Left lung (tissue), 10 donors: ENCODE measurements around the gene SIPA1L3. TPM values are rescaled to one million over a fixed set of nuclear protein-coding genes. Genes with fewer than 3 reads are reported as not detected.
"Not testable (repeated sequence)": the region's sequence is repeated elsewhere in the genome, so short reads cannot be mapped to it uniquely, and the experiment has no call there.

Experiments used
- ATAC-seq: fragments of 200-7000 bp; cut with Tn5 transposase; one replicate; pipeline ENCODE4 v1.9.1; 2020; ENCODE audit warnings: moderate library complexity
- DNase-seq, 4 donors: peaks; one replicate each; pipeline ENCODE4 v3.0.0-alpha.2; 2013 to 2020
- H3K27ac ChIP-seq, 2 donors: fragments of 200-600 bp; sonication (generic) in 1 of 2; one replicate each; pipeline versions ENCODE4 v1.5.0 to v1.8.0; 2020 to 2021
- H3K27me3 ChIP-seq, 2 donors: fragments of 200-600 bp; sonication (generic) in 1 of 2; one replicate each; pipeline versions ENCODE4 v1.5.0 to v1.8.0; 2020 to 2021
- H3K36me3 ChIP-seq, 2 donors: fragments of 200-600 bp; sonication (generic) in 1 of 2; one replicate each; pipeline versions ENCODE4 v1.5.0 to v1.8.0; 2020 to 2021
- H3K4me1 ChIP-seq, 2 donors: fragments of 200-600 bp; one replicate each; pipeline ENCODE4 v1.8.0; 2021
- H3K4me3 ChIP-seq, 2 donors: fragments of 200-600 bp; sonication (generic) in 1 of 2; one replicate each; pipeline versions ENCODE4 v1.5.0 to v1.8.0; 2020 to 2021; ENCODE audit warnings: mild to moderate bottlenecking in 1 of 2
- H3K9me3 ChIP-seq, 2 donors: fragments of 200-600 bp; sonication (generic) in 1 of 2; one replicate each; pipeline versions ENCODE4 v1.5.0 to v1.8.0; 2020 to 2021
- CTCF ChIP-seq, 2 donors: fragments of 200-600 bp; sonication (generic) in 1 of 2; IDR thresholded peaks; one replicate each; pipeline versions ENCODE4 v1.5.0 to v1.8.0; 2021; ENCODE audit warnings: antibody characterized with exemption in 2 of 2
- intact Hi-C, 2 donors: fragments of 100-400 bp; cut with DNase I; formaldehyde crosslinking; loops; one replicate each; pipeline versions ENCODE4 v1.11.2 to v1.14.2; 2022
- polyA plus RNA-seq, 6 donors: library from polyadenylated mRNA; unstranded; fragments of 120-200 nt; gene quantifications; one replicate each; pipeline ENCODE4 v1.2.1, GENCODE V29; 2013; ENCODE audit not compliant: insufficient read length in 6 of 6
- total RNA-seq, 2 donors: library from RNA; stranded (reverse); fragmentation: NEBNext Ultra II Directional; extraction: Animal tissue kit (Norgen Biotek cat#: 25700); gene quantifications; one replicate each; pipeline ENCODE4 v1.2.1, GENCODE V29; 2021
- donor health status: DM: no; HTN: yes; CAD: no.
- donor health status: DM: no; HTN: no; CAD: no.

The SIPA1L3 gene
- total and polyA plus RNA-seq, 8 donors, result 22.7 to 59.0 (median 27.4) TPM

- ATAC-seq, result peak; percentile 56
- no peak for TF ChIP-seq CTCF (IDR thresholded peaks at IDR 0.05)
- Histone ChIP-seq H3K4me3 (no peak overlapping the region), H3K36me3 (no peaks in the 10 kb centered on the region), H3K9me3 (no peaks in the 10 kb centered on the region), H3K27me3 (no peaks in the 10 kb centered on the region), H3K27ac (no peak overlapping the region), H3K4me1 (peaks cover 0 to 6% of the 10 kb centered on the region in 2 donors)
- DNase-seq, result no peak
- intact Hi-C loops, result no loop called here
Measured at GRCh38 chr19:38070573-38070972, 163.6 kb downstream of the SIPA1L3 start.

GRCh38 chr19:38071054-38071453 lies 164.0 kb downstream of the SIPA1L3 start:
- H3K4me3 ChIP-seq, H3K27me3 ChIP-seq, H3K4me1 ChIP-seq, ATAC-seq, H3K27ac ChIP-seq, DNase-seq, intact Hi-C loops, H3K9me3 ChIP-seq, H3K36me3 ChIP-seq: not testable (repeated sequence)

- ATAC-seq (no peak), DNase-seq (no peak)
- intact Hi-C loops, result no loop called here
- H3K36me3 ChIP-seq, result no peaks in the 10 kb centered on the region
- H3K27ac ChIP-seq, result no peak overlapping the region
- no peak overlapping the region for H3K4me3 ChIP-seq
- no peaks in the 10 kb centered on the region for H3K27me3 ChIP-seq
- no peak for TF ChIP-seq CTCF (IDR thresholded peaks at IDR 0.05)
- H3K9me3 ChIP-seq, result no peaks in the 10 kb centered on the region
- peaks cover 0 to 6% of the 10 kb centered on the region in 2 donors for H3K4me1 ChIP-seq
Measured at GRCh38 chr19:38071647-38072046, 164.6 kb downstream of the SIPA1L3 start.

- no peaks in the 10 kb centered on the region for H3K27me3 ChIP-seq
- peaks cover 0 to 6% of the 10 kb centered on the region in 2 donors for H3K4me1 ChIP-seq
- DNase-seq (peak in 1 of 4 donors; percentile 48), ATAC-seq (peak; percentile 38)
- TF ChIP-seq CTCF (IDR thresholded peaks at IDR 0.05), result no peak
- no peak overlapping the region for H3K27ac ChIP-seq
- H3K36me3 ChIP-seq, result no peaks in the 10 kb centered on the region
- H3K9me3 ChIP-seq, result no peaks in the 10 kb centered on the region
- intact Hi-C loops, result no loop called here
- no peak overlapping the region for H3K4me3 ChIP-seq
Measured at GRCh38 chr19:38072776-38073750, 166.1 kb downstream of the SIPA1L3 start.

GRCh38 chr19:38073841-38074685 lies 167.1 kb downstream of the SIPA1L3 start:
- Histone ChIP-seq H3K36me3 (no peaks in the 10 kb centered on the region), H3K4me1 (peaks cover 0 to 6% of the 10 kb centered on the region in 2 donors), H3K9me3 (no peaks in the 10 kb centered on the region), H3K4me3 (no peak overlapping the region), H3K27me3 (no peaks in the 10 kb centered on the region), H3K27ac (no peak overlapping the region)
- DNase-seq, result no peak
- no peak for ATAC-seq
- intact Hi-C loops, result no loop called here
- TF ChIP-seq CTCF (IDR thresholded peaks at IDR 0.05), result no peak
